Hematopoietic multipotent progenitor cell treated with erythropoietin and hydrocortisone succinate and interleukin-3 and kit ligand, for 4 days (in vitro differentiated cells): ENCODE data around the gene LRRC28.
A peak's percentile ranks its signal among the peaks of the same experiment; 100 is the strongest.

Source experiments
- DNase-seq: peaks from one replicate; pipeline ENCODE4 v3.0.0-alpha.2; 2015

Gene LRRC28

GRCh38 chr15:99402014-99402729 lies 150.9 kb downstream of the LRRC28 start:
- no peak for DNase-seq

- DNase-seq, result no peak
These were observed 152.3 kb downstream of the LRRC28 start for GRCh38 chr15:99403597-99403996.

GRCh38 chr15:99404454-99404853 lies 153.2 kb downstream of the LRRC28 start:
- no peak for DNase-seq

GRCh38 chr15:99406120-99406519 lies 154.8 kb downstream of the LRRC28 start:
- no peak for DNase-seq

GRCh38 chr15:99406716-99407487 lies 155.6 kb downstream of the LRRC28 start:
- DNase-seq, result no peak

GRCh38 chr15:99407716-99408115 lies 156.4 kb downstream of the LRRC28 start:
- no peak for DNase-seq

- DNase-seq, result no peak
These were observed 157.2 kb downstream of the LRRC28 start for GRCh38 chr15:99408236-99409096.

- DNase-seq, result peak; percentile 47
These were observed 157.8 kb downstream of the LRRC28 start for GRCh38 chr15:99409097-99409473.

- DNase-seq, result no peak
These were observed 158.3 kb downstream of the LRRC28 start for GRCh38 chr15:99409560-99409959.

- DNase-seq, result no peak
These were observed 159.2 kb downstream of the LRRC28 start for GRCh38 chr15:99410477-99410876.

- no peak for DNase-seq
These were observed 160.0 kb downstream of the LRRC28 start for GRCh38 chr15:99411234-99411633.

GRCh38 chr15:99412082-99412481 lies 160.8 kb downstream of the LRRC28 start:
- DNase-seq, result no peak

- DNase-seq, result no peak
These were observed 161.3 kb downstream of the LRRC28 start for GRCh38 chr15:99412626-99413025.

GRCh38 chr15:99413955-99414754 lies 162.9 kb downstream of the LRRC28 start:
- DNase-seq, result no peak

GRCh38 chr15:99414755-99415731 lies 163.8 kb downstream of the LRRC28 start:
- DNase-seq, result no peak

- no peak for DNase-seq
These were observed 165.2 kb downstream of the LRRC28 start for GRCh38 chr15:99416191-99417188.

GRCh38 chr15:99421172-99421656 lies 169.9 kb downstream of the LRRC28 start:
- no peak for DNase-seq

GRCh38 chr15:99421758-99422157 lies 170.5 kb downstream of the LRRC28 start:
- DNase-seq, result no peak

GRCh38 chr15:99423186-99424130 lies 172.2 kb downstream of the LRRC28 start:
- DNase-seq, result no peak
